ENCODE data around the gene INSYN2B.

The INSYN2B gene

DNA sequence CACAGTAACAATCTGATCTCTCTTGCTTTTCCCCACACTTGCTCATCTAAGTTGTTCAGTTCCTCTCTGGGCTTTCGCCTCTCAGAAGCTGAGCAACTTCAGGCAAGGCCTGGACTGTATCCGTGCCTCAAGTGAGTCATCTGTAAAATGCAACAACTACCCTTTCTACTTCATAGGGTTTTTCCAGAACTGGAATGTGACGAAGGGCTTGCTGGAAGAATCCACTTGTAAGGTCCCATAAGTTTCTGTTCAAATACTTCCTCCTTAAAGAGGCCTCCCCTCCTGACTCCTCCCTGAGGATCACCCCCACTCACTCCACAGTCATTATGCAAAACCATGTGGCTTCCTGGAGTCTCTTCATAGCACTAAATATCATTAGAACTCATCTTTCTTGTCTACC is 17.5 kb upstream of the INSYN2B start:
- no peak for TF ChIP-seq POLR2A (IDR thresholded peaks at IDR 0.05; ENCODE audit: extremely low read depth, insufficient read length)
- TF ChIP-seq, protein P1, sequence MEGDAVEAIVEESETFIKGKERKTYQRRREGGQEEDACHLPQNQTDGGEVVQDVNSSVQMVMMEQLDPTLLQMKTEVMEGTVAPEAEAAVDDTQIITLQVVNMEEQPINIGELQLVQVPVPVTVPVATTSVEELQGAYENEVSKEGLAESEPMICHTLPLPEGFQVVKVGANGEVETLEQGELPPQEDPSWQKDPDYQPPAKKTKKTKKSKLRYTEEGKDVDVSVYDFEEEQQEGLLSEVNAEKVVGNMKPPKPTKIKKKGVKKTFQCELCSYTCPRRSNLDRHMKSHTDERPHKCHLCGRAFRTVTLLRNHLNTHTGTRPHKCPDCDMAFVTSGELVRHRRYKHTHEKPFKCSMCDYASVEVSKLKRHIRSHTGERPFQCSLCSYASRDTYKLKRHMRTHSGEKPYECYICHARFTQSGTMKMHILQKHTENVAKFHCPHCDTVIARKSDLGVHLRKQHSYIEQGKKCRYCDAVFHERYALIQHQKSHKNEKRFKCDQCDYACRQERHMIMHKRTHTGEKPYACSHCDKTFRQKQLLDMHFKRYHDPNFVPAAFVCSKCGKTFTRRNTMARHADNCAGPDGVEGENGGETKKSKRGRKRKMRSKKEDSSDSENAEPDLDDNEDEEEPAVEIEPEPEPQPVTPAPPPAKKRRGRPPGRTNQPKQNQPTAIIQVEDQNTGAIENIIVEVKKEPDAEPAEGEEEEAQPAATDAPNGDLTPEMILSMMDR (IDR thresholded peaks at IDR 0.05; ENCODE audit: low read depth, low read length), result no peak
- TF ChIP-seq MYC (IDR thresholded peaks at IDR 0.05; ENCODE audit: low read depth, low read length), result no peak
- TF ChIP-seq, protein P2, sequence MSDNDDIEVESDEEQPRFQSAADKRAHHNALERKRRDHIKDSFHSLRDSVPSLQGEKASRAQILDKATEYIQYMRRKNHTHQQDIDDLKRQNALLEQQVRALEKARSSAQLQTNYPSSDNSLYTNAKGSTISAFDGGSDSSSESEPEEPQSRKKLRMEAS (IDR thresholded peaks at IDR 0.05; ENCODE audit: low read depth, low read length), result no peak
- H3K4me3 ChIP-seq (ENCODE audit: low read depth, low read length), result no peak overlapping the region
- peak; percentile 23 for DNase-seq (ENCODE audit: low read depth)

DNA sequence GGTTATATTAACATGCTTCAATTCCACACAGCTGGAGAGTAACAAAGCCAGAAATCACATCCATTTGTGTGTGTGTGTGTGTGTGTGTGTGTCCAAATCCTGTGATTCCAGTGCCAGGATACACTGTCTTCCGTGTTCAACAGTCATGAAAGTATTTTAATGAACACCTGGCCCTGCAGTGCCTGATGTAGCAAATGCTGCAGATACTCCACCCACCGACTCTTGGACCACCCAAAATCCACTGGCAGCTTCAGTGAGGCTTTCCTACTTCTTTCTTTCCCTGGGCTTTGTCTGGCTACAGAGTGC is 13.1 kb upstream of the INSYN2B start:
- H3K4me3 ChIP-seq (ENCODE audit: low read depth, low read length), result no peak overlapping the region
- TF ChIP-seq, protein P1 (IDR thresholded peaks at IDR 0.05; ENCODE audit: low read depth, low read length), result no peak
- no peak for DNase-seq (ENCODE audit: low read depth)

DNA sequence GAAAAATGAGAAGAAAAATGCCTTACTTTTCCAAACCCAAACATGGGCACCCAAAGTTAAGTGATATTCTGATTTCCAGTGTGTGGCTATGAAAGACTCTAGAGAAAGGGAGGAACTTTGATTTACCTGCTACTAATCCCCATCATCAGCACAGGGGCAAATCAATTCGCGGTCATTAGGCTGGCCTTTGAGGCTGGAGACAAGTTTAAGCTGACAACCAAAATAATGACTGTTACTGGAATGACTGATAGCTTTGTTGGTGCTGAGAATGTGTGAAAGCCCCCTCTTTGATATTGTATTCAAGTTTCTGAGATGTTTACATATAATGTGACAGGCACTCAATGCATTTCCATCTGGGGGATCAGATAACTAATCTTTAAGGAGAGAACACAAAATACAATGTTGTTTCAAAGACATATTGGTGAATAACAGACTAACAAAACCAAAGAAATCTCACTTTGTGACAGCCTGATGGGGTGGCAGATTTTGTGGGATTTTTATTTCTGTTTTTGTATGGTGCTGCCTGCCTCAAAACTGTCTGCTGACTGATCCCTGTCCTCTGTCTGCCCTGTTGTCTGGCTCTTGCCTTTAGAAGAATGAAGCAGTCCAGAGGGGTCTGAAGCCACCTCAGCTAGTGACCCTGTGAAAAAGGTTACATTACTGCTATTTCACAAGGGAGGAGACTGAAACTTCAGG is 12.6 kb upstream of the INSYN2B start:
- no peak for DNase-seq (ENCODE audit: low read depth)
- no peak overlapping the region for H3K4me3 ChIP-seq (ENCODE audit: low read depth, low read length)
- no peak for TF ChIP-seq POLR2A (IDR thresholded peaks at IDR 0.05; ENCODE audit: extremely low read depth, insufficient read length)
- no peak for TF ChIP-seq MYC (IDR thresholded peaks at IDR 0.05; ENCODE audit: low read depth, low read length)

DNA sequence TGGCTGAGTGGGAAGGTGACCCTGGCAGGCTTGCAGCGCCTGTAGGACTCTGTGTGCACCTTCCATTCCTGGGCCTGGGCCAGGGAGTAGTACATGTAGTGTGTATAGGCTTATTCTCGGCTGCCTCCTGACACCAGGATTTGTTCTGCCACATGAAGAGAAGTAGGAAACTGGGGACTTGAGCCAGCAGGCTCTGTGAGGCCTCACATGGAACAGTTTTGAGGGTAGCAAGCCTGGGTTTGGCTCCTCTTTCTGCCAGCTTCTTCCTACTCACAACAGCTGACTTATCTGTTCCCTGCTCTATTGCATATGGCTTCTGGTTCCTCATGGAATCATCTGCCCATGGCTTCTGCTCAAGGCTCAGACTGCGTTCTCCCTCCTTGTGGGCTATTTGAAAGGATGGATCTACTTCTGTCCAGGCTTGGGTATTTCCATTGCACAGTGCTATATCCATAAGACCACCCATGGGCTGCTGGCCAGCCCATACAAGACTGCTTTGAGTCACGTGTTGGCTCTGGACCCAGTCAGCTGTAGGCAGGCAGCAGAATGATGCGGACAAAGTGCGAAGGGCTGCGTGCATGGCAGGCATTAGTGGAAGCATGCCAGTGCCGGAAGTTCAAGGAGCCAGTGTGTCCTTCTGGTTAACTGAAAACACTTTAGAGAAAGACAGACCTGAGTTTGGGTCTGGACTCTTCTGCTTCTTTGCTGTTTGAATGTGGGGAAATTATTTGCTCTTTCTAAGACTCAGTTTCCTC is 11.0 kb upstream of the INSYN2B start:
- TF ChIP-seq, protein P2 (IDR thresholded peaks at IDR 0.05; ENCODE audit: low read depth, low read length), result no peak
- TF ChIP-seq MYC (IDR thresholded peaks at IDR 0.05; ENCODE audit: low read depth, low read length), result no peak
- no peak for TF ChIP-seq POLR2A (IDR thresholded peaks at IDR 0.05; ENCODE audit: extremely low read depth, insufficient read length)
- TF ChIP-seq, protein P1 (IDR thresholded peaks at IDR 0.05; ENCODE audit: low read depth, low read length), result no peak
- no peak overlapping the region for H3K4me3 ChIP-seq (ENCODE audit: low read depth, low read length)
- no peak for DNase-seq (ENCODE audit: low read depth)

DNA sequence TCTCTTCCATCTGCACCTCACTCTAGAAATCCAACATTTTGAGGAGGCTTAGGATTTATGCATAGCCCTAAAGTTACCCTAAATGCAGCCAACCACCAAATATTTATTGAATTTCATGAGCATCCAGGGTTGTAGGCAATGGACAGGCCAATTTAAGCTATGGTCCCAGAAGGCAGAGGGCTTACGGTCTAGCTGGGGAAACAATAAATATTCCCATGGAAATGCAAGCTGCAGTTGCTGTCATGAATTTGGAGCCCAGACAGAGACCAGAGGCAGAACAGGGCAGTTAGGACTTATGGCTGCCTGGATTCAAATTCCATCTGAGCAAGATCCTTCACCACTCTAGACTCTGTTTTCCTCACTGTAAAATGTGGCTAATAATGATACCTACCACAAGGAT is 9.1 kb upstream of the INSYN2B start:
- TF ChIP-seq, protein P2 (IDR thresholded peaks at IDR 0.05; ENCODE audit: low read depth, low read length), result no peak
- no peak for TF ChIP-seq MYC (IDR thresholded peaks at IDR 0.05; ENCODE audit: low read depth, low read length)
- TF ChIP-seq, protein P1 (IDR thresholded peaks at IDR 0.05; ENCODE audit: low read depth, low read length), result no peak
- no peak for TF ChIP-seq POLR2A (IDR thresholded peaks at IDR 0.05; ENCODE audit: extremely low read depth, insufficient read length)
- H3K4me3 ChIP-seq (ENCODE audit: low read depth, low read length), result no peak overlapping the region
- no peak for DNase-seq (ENCODE audit: low read depth)

DNA sequence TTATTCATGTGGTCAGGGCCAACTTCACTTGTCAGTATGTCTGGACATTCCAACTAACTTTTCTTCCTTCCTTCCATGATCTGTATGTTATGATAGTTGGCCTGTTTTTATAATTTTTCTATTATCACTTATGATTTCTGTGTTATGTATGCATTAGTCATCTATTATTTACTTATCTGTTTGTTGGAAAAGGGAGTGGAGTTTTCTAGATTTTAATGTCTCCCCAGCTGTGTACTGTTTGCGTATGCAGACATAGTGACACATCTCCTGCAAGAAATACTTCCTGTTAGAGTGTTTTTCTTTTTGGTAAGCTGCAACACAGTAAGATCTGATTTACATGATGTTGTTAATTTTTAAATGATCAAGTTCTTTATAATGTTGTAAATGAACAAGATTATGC is 8.7 kb upstream of the INSYN2B start:
- no peak overlapping the region for H3K4me3 ChIP-seq (ENCODE audit: low read depth, low read length)
- no peak for DNase-seq (ENCODE audit: low read depth)
- TF ChIP-seq, protein P1 (IDR thresholded peaks at IDR 0.05; ENCODE audit: low read depth, low read length), result no peak
- no peak for TF ChIP-seq MYC (IDR thresholded peaks at IDR 0.05; ENCODE audit: low read depth, low read length)
- no peak for TF ChIP-seq POLR2A (IDR thresholded peaks at IDR 0.05; ENCODE audit: extremely low read depth, insufficient read length)
- TF ChIP-seq, protein P2 (IDR thresholded peaks at IDR 0.05; ENCODE audit: low read depth, low read length), result no peak
